ENCODE data around the gene KCNQ1OT1. TPM values are rescaled to one million over a fixed set of nuclear protein-coding genes. Genes with fewer than 3 reads are reported as not detected.

Gene KCNQ1OT1
- polyA plus RNA-seq, 1 of the 3 experiments (the other 2 are of a cell fraction): 0.03 TPM

DNA sequence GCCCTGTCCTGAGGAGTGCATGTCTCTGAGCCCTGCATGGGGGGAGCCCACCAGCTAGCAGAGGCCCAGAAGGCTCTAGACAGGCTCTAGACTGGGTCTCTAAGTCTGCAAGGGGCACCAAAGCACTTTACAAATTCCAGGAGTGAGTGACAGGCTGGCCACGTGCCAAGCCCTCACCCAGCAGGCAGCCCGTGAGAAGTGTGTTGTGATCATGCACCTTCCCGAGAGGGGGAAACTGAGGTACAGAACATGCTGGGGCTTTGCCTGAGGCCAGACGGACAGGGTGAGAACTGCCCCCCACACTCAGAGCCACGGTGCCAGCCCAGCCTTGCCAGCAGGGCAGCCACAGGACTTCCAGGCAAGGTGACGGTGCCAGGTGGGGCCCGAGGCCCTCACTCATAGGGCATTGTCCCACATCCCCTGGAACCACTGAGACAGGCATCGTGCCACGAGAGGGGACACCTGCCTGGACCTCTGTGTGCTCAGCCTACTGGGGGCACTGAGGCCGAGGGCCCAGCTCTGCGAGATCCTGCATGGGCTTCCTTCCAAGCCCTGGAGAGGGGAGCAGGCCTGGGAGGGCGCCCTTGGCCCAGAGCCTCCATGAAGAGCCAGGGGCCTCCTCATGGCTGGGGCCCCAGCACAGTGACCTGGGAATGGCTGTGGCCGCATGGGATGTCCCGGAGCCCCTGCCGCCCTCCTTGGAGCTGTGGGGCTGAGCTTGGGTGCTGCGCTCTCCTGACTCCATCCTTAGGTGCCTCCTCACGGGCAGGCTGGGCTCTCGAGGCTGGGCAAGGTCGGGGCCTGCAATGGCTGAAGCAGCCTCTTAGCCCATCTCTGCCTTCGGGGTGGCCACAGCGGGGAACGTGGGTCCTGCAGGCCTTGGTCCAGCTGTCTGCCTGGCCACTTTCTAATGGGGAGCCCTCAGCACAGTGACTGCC, 121.5 kb downstream of the KCNQ1OT1 start:
- Histone ChIP-seq H3K79me2 (ENCODE audit: insufficient read depth) (no peaks in the 10 kb centered on the region), H3K27ac (ENCODE audit: low read depth in 2 of 2, low read length in 1 of 2) (no peak overlapping the region), H3K36me3 (replicated peaks in 1 of 2; ENCODE audit: control insufficient read depth in 1 of 2, insufficient read depth in 2 of 2, low read length in 1 of 2) (no peaks in the 10 kb centered on the region), H4K20me1 (ENCODE audit: insufficient read depth) (no peaks in the 10 kb centered on the region), H3F3A (replicated peaks; ENCODE audit: insufficient read depth) (no peaks in the 10 kb centered on the region), H2AFZ (ENCODE audit: low read depth) (no peak overlapping the region), H3K9me2 (no peaks in the 10 kb centered on the region), H3K4me1 (ENCODE audit: control insufficient read depth in 1 of 2, insufficient read depth in 2 of 2, low read depth in 1 of 2, low read length in 1 of 2) (peaks cover 0 to 46% of the 10 kb centered on the region in 2 experiments; a peak in 1 of 4 replicates), H3K4me3 (ENCODE audit: low read depth in 2 of 2, low read length in 1 of 2) (no peak overlapping the region), H3K9ac (no peak overlapping the region), H3K27me3 (ENCODE audit: insufficient read depth) (no peaks in the 10 kb centered on the region), H3K4me2 (no peak overlapping the region), H3K9me3 (no peaks in the 10 kb centered on the region)
- TF ChIP-seq NRF1 (IDR thresholded peaks at IDR 0.05; ENCODE audit: low read depth, low read length): no peak
- TF ChIP-seq SIN3A (IDR thresholded peaks at IDR 0.05; ENCODE audit: borderline replicate concordance, low read depth, low read length): no peak
- TF ChIP-seq, protein P1, sequence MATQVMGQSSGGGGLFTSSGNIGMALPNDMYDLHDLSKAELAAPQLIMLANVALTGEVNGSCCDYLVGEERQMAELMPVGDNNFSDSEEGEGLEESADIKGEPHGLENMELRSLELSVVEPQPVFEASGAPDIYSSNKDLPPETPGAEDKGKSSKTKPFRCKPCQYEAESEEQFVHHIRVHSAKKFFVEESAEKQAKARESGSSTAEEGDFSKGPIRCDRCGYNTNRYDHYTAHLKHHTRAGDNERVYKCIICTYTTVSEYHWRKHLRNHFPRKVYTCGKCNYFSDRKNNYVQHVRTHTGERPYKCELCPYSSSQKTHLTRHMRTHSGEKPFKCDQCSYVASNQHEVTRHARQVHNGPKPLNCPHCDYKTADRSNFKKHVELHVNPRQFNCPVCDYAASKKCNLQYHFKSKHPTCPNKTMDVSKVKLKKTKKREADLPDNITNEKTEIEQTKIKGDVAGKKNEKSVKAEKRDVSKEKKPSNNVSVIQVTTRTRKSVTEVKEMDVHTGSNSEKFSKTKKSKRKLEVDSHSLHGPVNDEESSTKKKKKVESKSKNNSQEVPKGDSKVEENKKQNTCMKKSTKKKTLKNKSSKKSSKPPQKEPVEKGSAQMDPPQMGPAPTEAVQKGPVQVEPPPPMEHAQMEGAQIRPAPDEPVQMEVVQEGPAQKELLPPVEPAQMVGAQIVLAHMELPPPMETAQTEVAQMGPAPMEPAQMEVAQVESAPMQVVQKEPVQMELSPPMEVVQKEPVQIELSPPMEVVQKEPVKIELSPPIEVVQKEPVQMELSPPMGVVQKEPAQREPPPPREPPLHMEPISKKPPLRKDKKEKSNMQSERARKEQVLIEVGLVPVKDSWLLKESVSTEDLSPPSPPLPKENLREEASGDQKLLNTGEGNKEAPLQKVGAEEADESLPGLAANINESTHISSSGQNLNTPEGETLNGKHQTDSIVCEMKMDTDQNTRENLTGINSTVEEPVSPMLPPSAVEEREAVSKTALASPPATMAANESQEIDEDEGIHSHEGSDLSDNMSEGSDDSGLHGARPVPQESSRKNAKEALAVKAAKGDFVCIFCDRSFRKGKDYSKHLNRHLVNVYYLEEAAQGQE (IDR thresholded peaks at IDR 0.05; ENCODE audit: low read depth, low read length): no peak
- TF ChIP-seq, protein P2, sequence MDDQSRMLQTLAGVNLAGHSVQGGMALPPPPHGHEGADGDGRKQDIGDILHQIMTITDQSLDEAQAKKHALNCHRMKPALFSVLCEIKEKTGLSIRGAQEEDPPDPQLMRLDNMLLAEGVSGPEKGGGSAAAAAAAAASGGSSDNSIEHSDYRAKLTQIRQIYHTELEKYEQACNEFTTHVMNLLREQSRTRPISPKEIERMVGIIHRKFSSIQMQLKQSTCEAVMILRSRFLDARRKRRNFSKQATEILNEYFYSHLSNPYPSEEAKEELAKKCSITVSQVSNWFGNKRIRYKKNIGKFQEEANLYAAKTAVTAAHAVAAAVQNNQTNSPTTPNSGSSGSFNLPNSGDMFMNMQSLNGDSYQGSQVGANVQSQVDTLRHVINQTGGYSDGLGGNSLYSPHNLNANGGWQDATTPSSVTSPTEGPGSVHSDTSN (IDR thresholded peaks at IDR 0.05): no peak
- no peak for TF ChIP-seq TEAD4 (IDR thresholded peaks at IDR 0.05; ENCODE audit: borderline replicate concordance, insufficient read depth)
- TF ChIP-seq, protein P3, sequence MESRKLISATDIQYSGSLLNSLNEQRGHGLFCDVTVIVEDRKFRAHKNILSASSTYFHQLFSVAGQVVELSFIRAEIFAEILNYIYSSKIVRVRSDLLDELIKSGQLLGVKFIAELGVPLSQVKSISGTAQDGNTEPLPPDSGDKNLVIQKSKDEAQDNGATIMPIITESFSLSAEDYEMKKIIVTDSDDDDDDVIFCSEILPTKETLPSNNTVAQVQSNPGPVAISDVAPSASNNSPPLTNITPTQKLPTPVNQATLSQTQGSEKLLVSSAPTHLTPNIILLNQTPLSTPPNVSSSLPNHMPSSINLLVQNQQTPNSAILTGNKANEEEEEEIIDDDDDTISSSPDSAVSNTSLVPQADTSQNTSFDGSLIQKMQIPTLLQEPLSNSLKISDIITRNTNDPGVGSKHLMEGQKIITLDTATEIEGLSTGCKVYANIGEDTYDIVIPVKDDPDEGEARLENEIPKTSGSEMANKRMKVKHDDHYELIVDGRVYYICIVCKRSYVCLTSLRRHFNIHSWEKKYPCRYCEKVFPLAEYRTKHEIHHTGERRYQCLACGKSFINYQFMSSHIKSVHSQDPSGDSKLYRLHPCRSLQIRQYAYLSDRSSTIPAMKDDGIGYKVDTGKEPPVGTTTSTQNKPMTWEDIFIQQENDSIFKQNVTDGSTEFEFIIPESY (IDR thresholded peaks at IDR 0.05; ENCODE audit: borderline replicate concordance, low read depth): no peak
- TF ChIP-seq GABPA (IDR thresholded peaks at IDR 0.05; ENCODE audit: low read depth): no peak
- TF ChIP-seq RCOR1 (IDR thresholded peaks at IDR 0.05; ENCODE audit: low read length): no peak
- no peak for TF ChIP-seq RFX5 (IDR thresholded peaks at IDR 0.05; ENCODE audit: low read length)
- TF ChIP-seq, protein P4, sequence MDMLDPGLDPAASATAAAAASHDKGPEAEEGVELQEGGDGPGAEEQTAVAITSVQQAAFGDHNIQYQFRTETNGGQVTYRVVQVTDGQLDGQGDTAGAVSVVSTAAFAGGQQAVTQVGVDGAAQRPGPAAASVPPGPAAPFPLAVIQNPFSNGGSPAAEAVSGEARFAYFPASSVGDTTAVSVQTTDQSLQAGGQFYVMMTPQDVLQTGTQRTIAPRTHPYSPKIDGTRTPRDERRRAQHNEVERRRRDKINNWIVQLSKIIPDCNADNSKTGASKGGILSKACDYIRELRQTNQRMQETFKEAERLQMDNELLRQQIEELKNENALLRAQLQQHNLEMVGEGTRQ (IDR thresholded peaks at IDR 0.05; ENCODE audit: borderline replicate concordance, low read depth, low read length): no peak
- no peak for TF ChIP-seq SMC3 (IDR thresholded peaks at IDR 0.05; ENCODE audit: low read depth, low read length)
- no peak for TF ChIP-seq TAF1 (IDR thresholded peaks at IDR 0.05; ENCODE audit: borderline replicate concordance, low read depth, low read length)
- TF ChIP-seq RXRA (IDR thresholded peaks at IDR 0.05; ENCODE audit: borderline replicate concordance, low read depth): no peak
- no peak for TF ChIP-seq MEF2A (IDR thresholded peaks at IDR 0.05; ENCODE audit: borderline replicate concordance, low read depth)
- TF ChIP-seq RAD21 (IDR thresholded peaks at IDR 0.05; ENCODE audit: low read length): no peak
- no peak for TF ChIP-seq NFIC (IDR thresholded peaks at IDR 0.05; ENCODE audit: borderline replicate concordance)
- TF ChIP-seq, protein P5, sequence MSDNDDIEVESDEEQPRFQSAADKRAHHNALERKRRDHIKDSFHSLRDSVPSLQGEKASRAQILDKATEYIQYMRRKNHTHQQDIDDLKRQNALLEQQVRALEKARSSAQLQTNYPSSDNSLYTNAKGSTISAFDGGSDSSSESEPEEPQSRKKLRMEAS (IDR thresholded peaks at IDR 0.05; ENCODE audit: low read depth): no peak
- whole genome bisulfite sequencing (ENCODE audit: low lambda C conversion rate): 56% methylated on average over 5 of the region's 22 CpGs
- ChIA-PET POLR2A (no interaction called here), CTCF (interaction anchor here (1.4 to 2.7 kb wide), 5 partner anchors 45 to 314 kb away, joined by 3 to 9 read pairs (median 6); partner anchors contain the start of gene CDKN1C)
- DNase-seq: peak; percentile 17

Measured in SK-N-SH (cell line).